ENCODE results near the gene KRTCAP2. TPM values are rescaled to one million over a fixed set of nuclear protein-coding genes. Genes with fewer than 3 reads are reported as not detected.
"Not testable (repeated sequence)": the region's sequence is repeated elsewhere in the genome, so short reads cannot be mapped to it uniquely, and the experiment has no call there.

KRTCAP2 gene
- total and polyA plus RNA-seq, 4 donors: 49.8 to 224 (median 99.8) TPM

DNA sequence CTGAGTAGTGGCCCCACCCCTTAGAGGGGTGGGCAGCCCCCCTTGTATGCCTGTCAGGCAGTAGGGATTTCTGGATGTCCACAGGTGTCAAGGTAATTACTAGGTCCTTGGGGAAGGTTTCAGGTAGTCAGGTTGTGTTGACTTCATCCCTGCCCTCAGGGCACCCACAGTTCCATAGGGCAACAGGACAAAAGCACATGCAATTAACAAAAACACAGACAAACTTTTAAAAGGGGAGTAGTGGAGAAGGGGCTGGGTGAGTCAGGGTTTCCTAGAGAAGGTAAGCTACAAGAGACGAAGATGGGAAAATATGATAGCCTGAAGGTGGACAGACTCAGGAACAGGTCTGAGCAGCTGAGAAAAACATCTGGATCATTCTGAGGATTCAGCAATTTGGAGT, 14.1 kb downstream of the KRTCAP2 start:
- no peaks in the 10 kb centered on the region for H3K9me3 ChIP-seq (ENCODE audit: control insufficient read depth in 4 of 4, low read length in 3 of 4)
- no peaks in the 10 kb centered on the region for H3K4me1 ChIP-seq (ENCODE audit: control insufficient read depth in 4 of 4, insufficient read depth in 4 of 4, low read length in 3 of 4)
- H3K27me3 ChIP-seq (ENCODE audit: control insufficient read depth in 4 of 4, insufficient read depth in 4 of 4, low read length in 3 of 4): no peaks in the 10 kb centered on the region
- no peak overlapping the region for H3K9ac ChIP-seq (ENCODE audit: low read depth in 1 of 2, low read length in 2 of 2)
- H3K4me3 ChIP-seq (ENCODE audit: low read depth in 1 of 3, low read length in 3 of 3): no peak overlapping the region
- TF ChIP-seq FOXA1 (IDR thresholded peaks at IDR 0.05) (no peak), MAX (IDR thresholded peaks at IDR 0.05) (no peak), HNF4A (conservative IDR thresholded peaks at IDR 0.05) (no peak), RAD21 (IDR thresholded peaks at IDR 0.05) (no peak), JUND (IDR thresholded peaks at IDR 0.05) (no peak), YY1 (IDR thresholded peaks at IDR 0.05) (no peak), SP1 (IDR thresholded peaks at IDR 0.05) (no peak), GABPA (IDR thresholded peaks at IDR 0.05 in 1 of 2, conservative IDR thresholded peaks at IDR 0.05 in 1 of 2) (no peak), FOXA2 (IDR thresholded peaks at IDR 0.05) (no peak), RXRA (IDR thresholded peaks at IDR 0.05) (no peak)
- TF ChIP-seq, protein P1, sequence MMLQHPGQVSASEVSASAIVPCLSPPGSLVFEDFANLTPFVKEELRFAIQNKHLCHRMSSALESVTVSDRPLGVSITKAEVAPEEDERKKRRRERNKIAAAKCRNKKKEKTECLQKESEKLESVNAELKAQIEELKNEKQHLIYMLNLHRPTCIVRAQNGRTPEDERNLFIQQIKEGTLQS (IDR thresholded peaks at IDR 0.05): no peak
- TF ChIP-seq, protein P2, sequence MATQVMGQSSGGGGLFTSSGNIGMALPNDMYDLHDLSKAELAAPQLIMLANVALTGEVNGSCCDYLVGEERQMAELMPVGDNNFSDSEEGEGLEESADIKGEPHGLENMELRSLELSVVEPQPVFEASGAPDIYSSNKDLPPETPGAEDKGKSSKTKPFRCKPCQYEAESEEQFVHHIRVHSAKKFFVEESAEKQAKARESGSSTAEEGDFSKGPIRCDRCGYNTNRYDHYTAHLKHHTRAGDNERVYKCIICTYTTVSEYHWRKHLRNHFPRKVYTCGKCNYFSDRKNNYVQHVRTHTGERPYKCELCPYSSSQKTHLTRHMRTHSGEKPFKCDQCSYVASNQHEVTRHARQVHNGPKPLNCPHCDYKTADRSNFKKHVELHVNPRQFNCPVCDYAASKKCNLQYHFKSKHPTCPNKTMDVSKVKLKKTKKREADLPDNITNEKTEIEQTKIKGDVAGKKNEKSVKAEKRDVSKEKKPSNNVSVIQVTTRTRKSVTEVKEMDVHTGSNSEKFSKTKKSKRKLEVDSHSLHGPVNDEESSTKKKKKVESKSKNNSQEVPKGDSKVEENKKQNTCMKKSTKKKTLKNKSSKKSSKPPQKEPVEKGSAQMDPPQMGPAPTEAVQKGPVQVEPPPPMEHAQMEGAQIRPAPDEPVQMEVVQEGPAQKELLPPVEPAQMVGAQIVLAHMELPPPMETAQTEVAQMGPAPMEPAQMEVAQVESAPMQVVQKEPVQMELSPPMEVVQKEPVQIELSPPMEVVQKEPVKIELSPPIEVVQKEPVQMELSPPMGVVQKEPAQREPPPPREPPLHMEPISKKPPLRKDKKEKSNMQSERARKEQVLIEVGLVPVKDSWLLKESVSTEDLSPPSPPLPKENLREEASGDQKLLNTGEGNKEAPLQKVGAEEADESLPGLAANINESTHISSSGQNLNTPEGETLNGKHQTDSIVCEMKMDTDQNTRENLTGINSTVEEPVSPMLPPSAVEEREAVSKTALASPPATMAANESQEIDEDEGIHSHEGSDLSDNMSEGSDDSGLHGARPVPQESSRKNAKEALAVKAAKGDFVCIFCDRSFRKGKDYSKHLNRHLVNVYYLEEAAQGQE (IDR thresholded peaks at IDR 0.05): no peak
- H3K36me3 ChIP-seq (ENCODE audit: control insufficient read depth in 4 of 4, insufficient read depth in 3 of 4, low read depth in 1 of 4, low read length in 3 of 4): no peaks in the 10 kb centered on the region
- H3K27ac ChIP-seq (ENCODE audit: low read depth in 1 of 2, low read length in 2 of 2): no peak overlapping the region
- WGBS: 84% methylated on average over 1 of the region's 1 CpG
- DNase-seq (ENCODE audit: low spot score): no peak

DNA sequence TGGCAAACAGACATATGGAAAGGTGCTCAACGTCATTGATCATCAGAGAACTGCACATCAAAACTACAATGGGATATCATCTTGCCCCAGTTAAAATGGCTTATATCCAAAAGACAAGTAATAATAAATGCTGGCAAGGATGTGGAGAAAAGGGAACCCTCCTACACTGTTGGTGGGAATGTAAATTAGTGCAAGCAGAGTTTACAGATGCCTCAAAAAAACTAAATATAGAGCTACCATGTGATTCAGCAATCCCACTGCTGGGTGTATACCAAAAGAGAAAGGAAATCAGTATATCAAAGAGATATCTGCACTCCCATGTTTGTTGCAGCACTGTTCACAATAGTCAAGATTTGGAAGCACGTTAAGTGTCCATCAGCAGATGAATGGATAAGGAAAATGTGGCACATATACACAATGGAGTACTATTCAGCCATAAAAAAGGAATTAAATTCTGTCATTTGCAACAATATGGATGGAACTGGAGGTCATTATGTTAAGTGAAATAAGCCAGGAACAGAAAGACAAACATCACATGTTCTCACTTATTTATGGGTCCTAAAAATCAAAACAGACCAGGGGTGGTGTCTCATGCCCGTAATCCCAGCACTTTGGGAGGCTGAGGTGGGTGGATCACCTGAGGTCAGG, 17.0 kb downstream of the KRTCAP2 start:
- not testable (repeated sequence) for H3K27ac ChIP-seq (ENCODE audit: low read depth in 1 of 2, low read length in 2 of 2); H3K9me3 ChIP-seq (ENCODE audit: control insufficient read depth in 4 of 4, low read length in 3 of 4); H3K4me1 ChIP-seq (ENCODE audit: control insufficient read depth in 4 of 4, insufficient read depth in 4 of 4, low read length in 3 of 4); H3K36me3 ChIP-seq (ENCODE audit: control insufficient read depth in 4 of 4, insufficient read depth in 3 of 4, low read depth in 1 of 4, low read length in 3 of 4); H3K27me3 ChIP-seq (ENCODE audit: control insufficient read depth in 4 of 4, insufficient read depth in 4 of 4, low read length in 3 of 4); DNase-seq (ENCODE audit: low spot score); H3K4me3 ChIP-seq (ENCODE audit: low read depth in 1 of 3, low read length in 3 of 3); H3K9ac ChIP-seq (ENCODE audit: low read depth in 1 of 2, low read length in 2 of 2)
- WGBS: 70% methylated on average over 3 of the region's 3 CpGs

DNA sequence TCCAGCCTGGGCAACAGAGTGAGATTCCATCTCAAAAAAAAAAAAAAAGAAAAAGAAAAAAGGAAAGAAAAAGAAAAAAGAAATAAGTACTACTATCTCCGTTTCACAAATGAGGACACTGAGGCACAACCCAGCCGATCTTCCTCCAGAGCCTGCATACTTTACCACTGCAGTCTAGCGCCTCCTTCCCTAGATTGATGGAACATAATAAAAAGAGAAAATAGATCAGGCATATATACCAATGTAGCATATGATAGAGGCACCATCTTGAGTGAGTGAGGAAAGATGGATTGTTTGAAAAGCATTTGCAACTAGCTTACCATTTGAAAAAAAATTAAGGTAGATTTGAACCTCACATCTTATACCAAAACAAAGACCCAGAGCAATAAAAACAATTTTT, 27.6 kb downstream of the KRTCAP2 start:
- Histone ChIP-seq H3K27ac (ENCODE audit: low read depth in 1 of 2, low read length in 2 of 2) (no peak overlapping the region), H3K36me3 (ENCODE audit: control insufficient read depth in 4 of 4, insufficient read depth in 3 of 4, low read depth in 1 of 4, low read length in 3 of 4) (no peaks in the 10 kb centered on the region), H3K9me3 (ENCODE audit: control insufficient read depth in 4 of 4, low read length in 3 of 4) (no peaks in the 10 kb centered on the region), H3K27me3 (ENCODE audit: control insufficient read depth in 4 of 4, insufficient read depth in 4 of 4, low read length in 3 of 4) (no peaks in the 10 kb centered on the region), H3K4me3 (ENCODE audit: low read depth in 1 of 3, low read length in 3 of 3) (no peak overlapping the region), H3K9ac (ENCODE audit: low read depth in 1 of 2, low read length in 2 of 2) (no peak overlapping the region), H3K4me1 (ENCODE audit: control insufficient read depth in 4 of 4, insufficient read depth in 4 of 4, low read length in 3 of 4) (peaks cover 0 to 2% (median 0%) of the 10 kb centered on the region in 4 donors)
- TF ChIP-seq EGR1 (IDR thresholded peaks at IDR 0.05; ENCODE audit: low read depth in 2 of 2) (no peak), RXRA (IDR thresholded peaks at IDR 0.05) (no peak), GABPA (IDR thresholded peaks at IDR 0.05 in 1 of 2, conservative IDR thresholded peaks at IDR 0.05 in 1 of 2) (no peak), FOXA2 (IDR thresholded peaks at IDR 0.05) (no peak), JUND (IDR thresholded peaks at IDR 0.05) (no peak), MAX (IDR thresholded peaks at IDR 0.05) (no peak), FOXA1 (IDR thresholded peaks at IDR 0.05) (no peak), TAF1 (conservative IDR thresholded peaks at IDR 0.05) (no peak), RAD21 (IDR thresholded peaks at IDR 0.05) (no peak)
- TF ChIP-seq, protein P1 (IDR thresholded peaks at IDR 0.05): no peak
- TF ChIP-seq, protein P3, sequence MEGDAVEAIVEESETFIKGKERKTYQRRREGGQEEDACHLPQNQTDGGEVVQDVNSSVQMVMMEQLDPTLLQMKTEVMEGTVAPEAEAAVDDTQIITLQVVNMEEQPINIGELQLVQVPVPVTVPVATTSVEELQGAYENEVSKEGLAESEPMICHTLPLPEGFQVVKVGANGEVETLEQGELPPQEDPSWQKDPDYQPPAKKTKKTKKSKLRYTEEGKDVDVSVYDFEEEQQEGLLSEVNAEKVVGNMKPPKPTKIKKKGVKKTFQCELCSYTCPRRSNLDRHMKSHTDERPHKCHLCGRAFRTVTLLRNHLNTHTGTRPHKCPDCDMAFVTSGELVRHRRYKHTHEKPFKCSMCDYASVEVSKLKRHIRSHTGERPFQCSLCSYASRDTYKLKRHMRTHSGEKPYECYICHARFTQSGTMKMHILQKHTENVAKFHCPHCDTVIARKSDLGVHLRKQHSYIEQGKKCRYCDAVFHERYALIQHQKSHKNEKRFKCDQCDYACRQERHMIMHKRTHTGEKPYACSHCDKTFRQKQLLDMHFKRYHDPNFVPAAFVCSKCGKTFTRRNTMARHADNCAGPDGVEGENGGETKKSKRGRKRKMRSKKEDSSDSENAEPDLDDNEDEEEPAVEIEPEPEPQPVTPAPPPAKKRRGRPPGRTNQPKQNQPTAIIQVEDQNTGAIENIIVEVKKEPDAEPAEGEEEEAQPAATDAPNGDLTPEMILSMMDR (IDR thresholded peaks at IDR 0.05; ENCODE audit: low read depth, low read length, missing input control): no peak
- TF ChIP-seq, protein P2 (IDR thresholded peaks at IDR 0.05): no peak
- 90% methylated on average over 3 of the region's 3 CpGs for WGBS
- no peak for DNase-seq (ENCODE audit: low spot score)
